Left lung (tissue), 10 donors: Measurements from ENCODE around the gene CCDC187. TPM values are rescaled to one million over a fixed set of nuclear protein-coding genes. Genes with fewer than 3 reads are reported as not detected.
"Not testable (repeated sequence)": the region's sequence is repeated elsewhere in the genome, so short reads cannot be mapped to it uniquely, and the experiment has no call there.

Experiments
- ATAC-seq: fragments of 200-7000 bp; cut with Tn5 transposase; one replicate; pipeline ENCODE4 v1.9.1; 2020; ENCODE audit warnings: moderate library complexity
- DNase-seq, 4 donors: peaks; one replicate each; pipeline ENCODE4 v3.0.0-alpha.2; 2013 to 2020
- H3K27ac ChIP-seq, 2 donors: fragments of 200-600 bp; sonication (generic) in 1 of 2; one replicate each; pipeline versions ENCODE4 v1.5.0 to v1.8.0; 2020 to 2021
- H3K27me3 ChIP-seq, 2 donors: fragments of 200-600 bp; sonication (generic) in 1 of 2; one replicate each; pipeline versions ENCODE4 v1.5.0 to v1.8.0; 2020 to 2021
- H3K36me3 ChIP-seq, 2 donors: fragments of 200-600 bp; sonication (generic) in 1 of 2; one replicate each; pipeline versions ENCODE4 v1.5.0 to v1.8.0; 2020 to 2021
- H3K4me1 ChIP-seq, 2 donors: fragments of 200-600 bp; one replicate each; pipeline ENCODE4 v1.8.0; 2021
- H3K4me3 ChIP-seq, 2 donors: fragments of 200-600 bp; sonication (generic) in 1 of 2; one replicate each; pipeline versions ENCODE4 v1.5.0 to v1.8.0; 2020 to 2021; ENCODE audit warnings: mild to moderate bottlenecking in 1 of 2
- H3K9me3 ChIP-seq, 2 donors: fragments of 200-600 bp; sonication (generic) in 1 of 2; one replicate each; pipeline versions ENCODE4 v1.5.0 to v1.8.0; 2020 to 2021
- intact Hi-C, 2 donors: fragments of 100-400 bp; cut with DNase I; formaldehyde crosslinking; loops; one replicate each; pipeline versions ENCODE4 v1.11.2 to v1.14.2; 2022
- polyA plus RNA-seq, 6 donors: library from polyadenylated mRNA; unstranded; fragments of 120-200 nt; gene quantifications; one replicate each; pipeline ENCODE4 v1.2.1, GENCODE V29; 2013; ENCODE audit not compliant: insufficient read length in 6 of 6
- total RNA-seq, 2 donors: library from RNA; stranded (reverse); fragmentation: NEBNext Ultra II Directional; extraction: Animal tissue kit (Norgen Biotek cat#: 25700); gene quantifications; one replicate each; pipeline ENCODE4 v1.2.1, GENCODE V29; 2021
- TF ChIP-seq, protein P1 (sequence below), 2 donors: fragments of 200-600 bp; sonication (generic) in 1 of 2; IDR thresholded peaks; one replicate each; pipeline versions ENCODE4 v1.5.0 to v1.8.0; 2021; ENCODE audit warnings: antibody characterized with exemption in 2 of 2
- donor health status: DM: no; HTN: yes; CAD: no.
- donor health status: DM: no; HTN: no; CAD: no.

CCDC187 gene
- total and polyA plus RNA-seq, 8 donors = 0.47 to 3.0 (median 1.9) TPM

DNA sequence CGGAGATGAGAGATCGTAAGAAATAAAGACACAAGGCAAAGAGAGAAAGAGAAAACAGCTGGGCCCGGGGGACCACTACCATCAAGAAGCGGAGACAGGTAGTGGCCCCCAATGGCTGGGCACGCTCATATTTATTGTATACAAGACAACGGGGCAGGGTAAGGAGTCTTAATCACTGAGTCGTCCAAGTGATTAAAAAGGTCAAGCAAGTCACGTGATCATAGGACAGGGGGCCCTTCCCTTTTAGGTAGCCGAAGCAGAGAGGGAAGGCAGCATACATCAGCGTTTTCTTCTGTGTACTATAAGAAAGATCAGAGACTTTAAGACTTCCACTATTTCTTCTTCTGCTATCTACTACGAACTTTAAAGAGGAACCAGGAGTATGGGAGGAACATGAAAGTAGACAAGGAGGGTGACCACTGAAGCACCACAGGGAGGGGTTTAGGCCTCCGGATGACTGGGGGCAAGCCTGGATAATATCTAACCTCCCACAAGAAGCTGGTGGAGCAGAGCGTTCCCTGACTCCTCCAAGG is 33.7 kb downstream of the CCDC187 start:
- TF ChIP-seq, protein P1, sequence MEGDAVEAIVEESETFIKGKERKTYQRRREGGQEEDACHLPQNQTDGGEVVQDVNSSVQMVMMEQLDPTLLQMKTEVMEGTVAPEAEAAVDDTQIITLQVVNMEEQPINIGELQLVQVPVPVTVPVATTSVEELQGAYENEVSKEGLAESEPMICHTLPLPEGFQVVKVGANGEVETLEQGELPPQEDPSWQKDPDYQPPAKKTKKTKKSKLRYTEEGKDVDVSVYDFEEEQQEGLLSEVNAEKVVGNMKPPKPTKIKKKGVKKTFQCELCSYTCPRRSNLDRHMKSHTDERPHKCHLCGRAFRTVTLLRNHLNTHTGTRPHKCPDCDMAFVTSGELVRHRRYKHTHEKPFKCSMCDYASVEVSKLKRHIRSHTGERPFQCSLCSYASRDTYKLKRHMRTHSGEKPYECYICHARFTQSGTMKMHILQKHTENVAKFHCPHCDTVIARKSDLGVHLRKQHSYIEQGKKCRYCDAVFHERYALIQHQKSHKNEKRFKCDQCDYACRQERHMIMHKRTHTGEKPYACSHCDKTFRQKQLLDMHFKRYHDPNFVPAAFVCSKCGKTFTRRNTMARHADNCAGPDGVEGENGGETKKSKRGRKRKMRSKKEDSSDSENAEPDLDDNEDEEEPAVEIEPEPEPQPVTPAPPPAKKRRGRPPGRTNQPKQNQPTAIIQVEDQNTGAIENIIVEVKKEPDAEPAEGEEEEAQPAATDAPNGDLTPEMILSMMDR (IDR thresholded peaks at IDR 0.05) = no peak
- Histone ChIP-seq H3K4me3 (no peak overlapping the region), H3K27ac (no peak overlapping the region), H3K27me3 (peaks cover 0 to 34% of the 10 kb centered on the region in 2 donors), H3K36me3 (no peaks in the 10 kb centered on the region), H3K9me3 (no peaks in the 10 kb centered on the region), H3K4me1 (peaks cover 5 to 9% of the 10 kb centered on the region in 2 donors)
- DNase-seq (no peak), ATAC-seq (no peak)
- intact Hi-C loops = no loop called here

DNA sequence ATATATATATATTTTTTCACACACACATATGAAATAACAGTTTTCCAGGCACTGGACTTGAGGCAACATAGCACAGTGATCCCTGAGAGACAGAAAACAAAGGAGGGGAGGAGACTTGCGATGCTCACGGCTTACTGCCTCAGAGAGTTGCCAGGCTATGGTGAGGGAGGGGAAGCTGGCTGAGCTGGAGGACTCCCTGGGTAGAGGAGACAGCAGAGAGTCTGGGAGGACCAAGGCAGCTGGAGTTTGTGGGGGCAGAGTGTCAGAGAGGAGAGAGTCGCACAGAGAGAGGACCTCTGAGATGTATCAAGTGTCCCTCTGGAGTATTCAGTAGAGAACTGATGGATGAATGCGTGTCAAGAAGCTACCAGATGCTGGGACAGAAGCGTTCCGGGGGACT is 35.2 kb downstream of the CCDC187 start:
- H3K9me3 ChIP-seq = no peaks in the 10 kb centered on the region
- no peaks in the 10 kb centered on the region for H3K36me3 ChIP-seq
- no peak overlapping the region for H3K4me3 ChIP-seq
- TF ChIP-seq, protein P1 (IDR thresholded peaks at IDR 0.05) = no peak
- ATAC-seq = no peak
- intact Hi-C loops = no loop called here
- no peak overlapping the region for H3K27ac ChIP-seq
- H3K27me3 ChIP-seq = peaks cover 0 to 19% of the 10 kb centered on the region in 2 donors
- H3K4me1 ChIP-seq = peaks cover 5 to 9% of the 10 kb centered on the region in 2 donors
- DNase-seq = no peak

DNA sequence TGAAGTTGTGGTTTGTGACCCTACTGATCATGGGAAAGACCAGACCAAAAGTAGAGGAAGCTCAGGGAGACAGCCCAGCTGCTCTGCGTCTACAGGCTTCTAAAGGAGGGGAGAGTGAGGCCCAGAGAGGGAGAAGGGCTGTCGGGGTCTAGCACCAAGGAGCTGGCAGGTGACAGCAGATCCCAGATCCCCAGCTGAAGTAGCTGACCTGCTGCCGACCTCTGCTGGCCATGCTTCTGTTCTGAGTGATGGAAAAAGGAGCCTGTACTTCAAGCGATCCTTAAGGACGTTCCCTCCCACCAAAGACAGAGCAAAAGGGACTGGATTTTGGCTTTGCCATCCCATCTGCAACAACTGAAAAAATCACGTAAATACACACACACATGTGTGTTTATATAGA is 35.6 kb downstream of the CCDC187 start:
- H3K27ac ChIP-seq = no peak overlapping the region
- no peak for ATAC-seq

DNA sequence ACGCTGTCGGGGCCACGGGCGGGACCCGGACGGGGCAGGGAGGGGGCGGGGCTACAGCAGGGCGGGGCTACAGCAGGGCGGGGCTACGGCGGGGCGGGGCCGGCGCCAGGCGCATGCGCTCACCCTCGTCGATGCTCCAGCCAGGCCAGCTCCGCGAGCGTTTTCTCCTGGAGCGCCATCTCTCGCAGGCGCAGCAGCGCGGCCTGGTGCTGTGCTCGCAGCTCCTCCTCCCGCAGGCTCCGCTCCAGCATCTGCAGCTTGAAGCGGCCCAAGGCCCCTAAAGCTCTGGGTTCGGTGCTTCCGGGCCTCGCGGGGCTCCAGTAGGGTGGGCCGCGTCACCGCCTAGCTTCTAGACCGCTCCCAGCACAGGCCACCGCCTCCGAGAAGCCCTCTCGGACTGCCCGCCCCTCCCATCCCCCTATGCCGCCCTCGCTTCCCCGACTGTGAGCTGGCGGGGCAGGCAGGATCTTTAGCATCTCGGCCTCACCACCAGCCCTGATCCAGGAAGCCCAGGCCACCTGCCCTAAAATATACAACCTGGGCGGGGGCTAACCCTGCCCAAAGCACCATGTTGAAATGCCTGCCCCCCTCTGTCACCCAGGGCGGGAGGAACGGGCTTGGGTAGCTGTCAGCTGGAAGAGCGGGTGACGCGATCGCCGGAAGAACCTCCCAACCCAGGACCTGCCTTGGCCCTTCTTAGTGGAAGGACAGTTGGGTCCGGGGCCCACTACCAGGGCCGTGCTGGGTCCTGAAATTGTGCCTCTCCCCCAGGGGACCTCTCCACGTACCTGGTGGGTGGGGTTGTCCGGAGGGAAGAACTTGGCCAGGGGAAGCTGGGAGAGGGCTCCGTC is 36.4 kb downstream of the CCDC187 start:
- Histone ChIP-seq H3K27me3 (peaks cover 0 to 22% of the 10 kb centered on the region in 2 donors), H3K36me3 (no peaks in the 10 kb centered on the region), H3K4me3 (peak overlapping the region; percentile 29 to 48), H3K4me1 (peaks cover 5 to 9% of the 10 kb centered on the region in 2 donors), H3K9me3 (no peaks in the 10 kb centered on the region), H3K27ac (no peak overlapping the region)
- ATAC-seq = peak; percentile 98
- peak; percentile 37 to 95 (median 84) for DNase-seq
- intact Hi-C loops = no loop called here
- TF ChIP-seq, protein P1 (IDR thresholded peaks at IDR 0.05) = no peak

More for the DNA sequence above, 35.6 kb downstream of the CCDC187 start:
- intact Hi-C loops = no loop called here
- Histone ChIP-seq H3K9me3 (no peaks in the 10 kb centered on the region), H3K27me3 (peaks cover 0 to 19% of the 10 kb centered on the region in 2 donors), H3K4me1 (peaks cover 5 to 9% of the 10 kb centered on the region in 2 donors), H3K36me3 (no peaks in the 10 kb centered on the region), H3K4me3 (no peak overlapping the region)
- peak in 1 of 4 donors; percentile 25 for DNase-seq
- TF ChIP-seq, protein P1 (IDR thresholded peaks at IDR 0.05) = no peak

DNA sequence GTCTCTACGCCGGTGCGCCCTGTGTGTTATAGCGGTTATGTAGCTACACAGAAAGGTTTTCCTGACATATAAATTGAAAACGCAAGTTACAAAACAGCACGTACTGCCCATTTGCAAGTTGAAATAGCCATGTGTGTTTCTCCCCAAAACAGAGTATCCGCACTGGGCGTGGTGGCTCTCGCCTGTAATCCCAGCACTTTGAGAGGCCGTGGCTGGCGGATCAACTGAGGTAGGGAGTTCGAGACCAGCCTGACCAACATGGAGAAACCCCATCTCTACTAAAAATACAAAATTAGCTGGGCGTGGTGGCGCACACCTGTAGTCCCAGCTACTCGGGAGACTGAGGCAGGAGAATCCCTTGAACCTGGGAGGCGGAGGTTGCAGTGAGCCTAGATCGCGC is 37.3 kb downstream of the CCDC187 start:
- H3K4me1 ChIP-seq, H3K36me3 ChIP-seq, H3K27ac ChIP-seq, intact Hi-C loops, ATAC-seq, H3K9me3 ChIP-seq: not testable (repeated sequence)
- DNase-seq = peak in 1 of 4 donors; percentile 57
- Histone ChIP-seq H3K27me3 (peaks cover 0 to 26% of the 10 kb centered on the region in 2 donors), H3K4me3 (peak overlapping the region in 1 of 2 donors; percentile 48)
